K562 (cell line): ENCODE data around the gene BORCS8. TPM values are rescaled to one million over a fixed set of nuclear protein-coding genes. Genes with fewer than 3 reads are reported as not detected.

Source experiments
- ATAC-seq: fragments of 200-7000 bp; cut with Tn5 transposase; 3 replicates; pipeline ENCODE4 v1.9.1; 2020; ENCODE audit warnings: moderate library complexity
- BruUV-seq: library from RNA; stranded (reverse); fragments of 400-500 nt; replicated peaks from 2 replicates; lab custom pipeline; 2021; lab: Mats Ljungman, UMichigan
- CTCF ChIA-PET: fragments of 300-600 bp; formaldehyde crosslinking; extraction: SDS; loops from one replicate; lab custom pipeline; 2021; ENCODE audit warnings: low intra/inter-chr PET ratio; lab: Yijun Ruan, JAX
- POLR2A ChIA-PET: fragments of 300-600, 350-650 bp; sonication (Branson Sonifier 250); formaldehyde crosslinking; extraction: SDS; loops from one replicate; lab custom pipeline; 2021; ENCODE audit warnings: antibody characterized with exemption, inconsistent platforms; lab: Yijun Ruan, JAX
- DNase-seq, 4 experiments: peaks; one replicate each; pipeline versions ENCODE4 v3.0.0 to v3.0.0-alpha.2; 2011 to 2018; ENCODE audit warnings: low spot score in 3 of 4, mixed read lengths in 3 of 4; ENCODE audit errors: extremely low read depth in 1 of 4
- FAIRE-seq: peaks from 2 replicates; lab custom pipeline; 2011; peaks lifted over from hg19 to GRCh38; lab: Jason Lieb, UNC
- H2AFZ ChIP-seq: 2 replicates; pipeline ENCODE4 v1.6.0; 2011; ENCODE audit warnings: low read depth, low read length, control low read depth, inconsistent platforms
- H3K27ac ChIP-seq: fragments of 200-600 bp; 3 replicates; pipeline ENCODE4 v1.8.0; 2011; ENCODE audit warnings: low read depth, mild to moderate bottlenecking, control low read depth, inconsistent platforms, low read length, moderate library complexity, mixed read lengths; ENCODE audit errors: extremely low read depth
- H3K27me3 ChIP-seq, 2 experiments: fragments of 300-600 bp in 1 of 2; 2 replicates in 1 of 2; 3 replicates in 1 of 2; pipeline versions ENCODE4 v1.6.0 to v1.8.0; 2011; ENCODE audit warnings: inconsistent platforms in 2 of 2, low read length in 2 of 2, mild to moderate bottlenecking in 1 of 2, mixed read lengths in 1 of 2, moderate library complexity in 1 of 2; ENCODE audit not compliant: control insufficient read depth in 2 of 2, insufficient read depth in 2 of 2
- H3K36me3 ChIP-seq: fragments of 300-600 bp; 3 replicates; pipeline ENCODE4 v1.8.0; 2011; ENCODE audit warnings: mild to moderate bottlenecking, low read length, inconsistent platforms; ENCODE audit not compliant: control insufficient read depth, insufficient read depth
- H3K4me1 ChIP-seq, 2 experiments: fragments of 200-600 bp in 1 of 2; replicated peaks in 1 of 2; 2 replicates in 1 of 2; 3 replicates in 1 of 2; pipeline versions ENCODE4 v1.5.1 to v1.8.0; 2011; ENCODE audit warnings: inconsistent platforms in 2 of 2, low read length in 2 of 2, mild to moderate bottlenecking in 1 of 2, mixed read lengths in 1 of 2, moderate library complexity in 1 of 2; ENCODE audit not compliant: control insufficient read depth in 2 of 2, insufficient read depth in 2 of 2
- H3K4me2 ChIP-seq: 2 replicates; pipeline ENCODE4 v1.6.1; 2011; ENCODE audit warnings: low read length, control low read depth, inconsistent platforms, mixed read lengths; ENCODE audit not compliant: insufficient read depth
- H3K4me3 ChIP-seq: fragments of 200-600 bp; sonication (generic), shearing (Covaris generic); 2 replicates; pipeline ENCODE4 v1.5.1; 2016; ENCODE audit warnings: control low read depth, inconsistent platforms
- H3K79me2 ChIP-seq: fragments of 200-600 bp; 3 replicates; pipeline ENCODE4 v1.8.0; 2011; ENCODE audit warnings: low read length, inconsistent platforms; ENCODE audit not compliant: control insufficient read depth, insufficient read depth
- H3K9ac ChIP-seq, 2 experiments: 2 replicates each; pipeline versions ENCODE4 v1.6.0 to v1.6.1; 2011; ENCODE audit warnings: low read depth in 2 of 2, low read length in 2 of 2, control low read depth in 1 of 2, inconsistent platforms in 1 of 2, mild to moderate bottlenecking in 1 of 2, mixed read lengths in 1 of 2; ENCODE audit not compliant: insufficient read depth in 1 of 2
- H3K9me1 ChIP-seq: one replicate; pipeline ENCODE4 v1.6.0; 2011; ENCODE audit warnings: inconsistent platforms, mild to moderate bottlenecking, low read length, moderate library complexity; ENCODE audit not compliant: control insufficient read depth, insufficient read depth
- H3K9me3 ChIP-seq: replicated peaks from 2 replicates; pipeline ENCODE4 v1.5.1; 2011; ENCODE audit warnings: low read depth, low read length, inconsistent platforms; ENCODE audit not compliant: control insufficient read depth, insufficient read depth
- H4K20me1 ChIP-seq: replicated peaks from 2 replicates; pipeline ENCODE4 v1.6.1; 2011; ENCODE audit warnings: low read length, inconsistent platforms, mixed read lengths; ENCODE audit not compliant: control insufficient read depth, insufficient read depth
- CXXC5 ChIP-seq: fragments of 250-450 bp; sonication (Bioruptor Pico); IDR thresholded peaks from 2 replicates; pipeline ENCODE4 v1.8.0; 2022; ENCODE audit warnings: inconsistent platforms, mild to moderate bottlenecking, moderate library complexity
- E2F8 ChIP-seq: fragments of 450-650 bp; IDR thresholded peaks from 2 replicates; pipeline ENCODE4 v1.7.1; 2018; ENCODE audit warnings: mild to moderate bottlenecking, low read depth; ENCODE audit not compliant: partially characterized antibody
- HSF4 ChIP-seq: fragments of 250-450 bp; sonication (Bioruptor Pico); IDR thresholded peaks from 2 replicates; pipeline ENCODE4 v2.1.2; 2022; ENCODE audit warnings: mild to moderate bottlenecking, moderate library complexity, borderline replicate concordance
- TAF1 ChIP-seq: IDR thresholded peaks from 2 replicates; pipeline ENCODE4 v1.6.1; 2011; ENCODE audit warnings: mild to moderate bottlenecking, low read length, moderate library complexity; ENCODE audit not compliant: insufficient read depth, control insufficient read depth, severe bottlenecking; ENCODE audit errors: extremely low read depth
- TRIM24 ChIP-seq, 2 experiments: fragments of 450-650 bp; IDR thresholded peaks; 2 replicates each; pipeline ENCODE4 v1.6.1; 2016
- ZNF512 ChIP-seq: IDR thresholded peaks from 2 replicates; pipeline ENCODE4 v1.6.1; 2016; ENCODE audit warnings: missing genetic modification characterization, missing compliant biosample characterization
- ZNF592 ChIP-seq: fragments of 450-650 bp; IDR thresholded peaks from 2 replicates; pipeline ENCODE4 v1.6.1; 2017; ENCODE audit warnings: antibody characterized with exemption, mild to moderate bottlenecking
- WGBS: fragments of 100-300 bp; shearing (Covaris generic); methylation state at CpG from one replicate; pipeline ENCODE4 v1.1.6; 2016; ENCODE audit warnings: low coverage, mixed read lengths; ENCODE audit not compliant: insufficient coverage; ENCODE audit errors: missing lambda C conversion rate; 5-methylcytosine and 5-hydroxymethylcytosine counted together
- in situ Hi-C: fragments of 300-500 bp; cut with MboI; formaldehyde crosslinking; loops from 4 replicates; pipeline ENCODE4 v1.15.0; 2018; ENCODE audit warnings: inconsistent platforms, mixed read lengths
- intact Hi-C: fragments of 100-400 bp; cut with micrococcal nuclease; formaldehyde crosslinking; loops from 2 replicates; pipeline ENCODE4 v1.14.2; 2022
- polyA plus RNA-seq, 8 experiments: library from polyadenylated mRNA; depleted of rRNA in 4 of 8; stranded (reverse) in 5 of 8; unstranded in 3 of 8; fragments of >200 nt; fragmentation: Nextera tagmentation in 2 of 8; fragmentation: Illumina TruSeq in 1 of 8; extraction: Ambion mirVana in 2 of 8; extraction: Trizol in 1 of 8; gene quantifications; 2 replicates each; pipeline versions ENCODE4 v1.2.1 to v1.2.3, GENCODE V29; 2011 to 2014; ENCODE audit warnings: inconsistent platforms in 1 of 8, missing spikeins in 1 of 8
- total RNA-seq, 7 experiments: library from RNA; depleted of rRNA in 6 of 7; stranded (reverse); fragments of >200 nt in 6 of 7; fragmentation: Illumina TruSeq in 2 of 7; extraction: Trizol in 2 of 7; gene quantifications; 2 replicates each; pipeline versions ENCODE4 v1.2.1 to v1.2.3, GENCODE V29; 2011 to 2021; ENCODE audit warnings: low replicate concordance in 1 of 7

Gene BORCS8
- total and polyA plus RNA-seq, 9 of the 15 experiments (the other 6 are each of a cell fraction or from before 2014, with no cell fraction given), result 4.6 to 33.6 (median 16.3) TPM

- Histone ChIP-seq H3K36me3 (no peaks in the 10 kb centered on the region), H3K4me2 (no peak overlapping the region), H3K4me1 (peaks cover 3 to 29% of the 10 kb centered on the region in 2 experiments; a peak in 4 of 5 replicates), H4K20me1 (no peaks in the 10 kb centered on the region), H3K9me3 (no peaks in the 10 kb centered on the region), H2AFZ (no peak overlapping the region), H3K79me2 (no peaks in the 10 kb centered on the region), H3K27ac (no peak overlapping the region), H3K9me1 (no peaks in the 10 kb centered on the region), H3K4me3 (no peak overlapping the region), H3K27me3 (peaks cover 10 to 41% of the 10 kb centered on the region in 2 experiments; a peak in 3 of 5 replicates), H3K9ac (no peak overlapping the region)
- DNase-seq (no peak), ATAC-seq (no peak), FAIRE-seq (no peak)
- no TSS peak for BruUV-seq
- in situ Hi-C loops, result no loop called here
- POLR2A ChIA-PET, result no interaction called here
- 45% methylated on average over 5 of the region's 5 CpGs for WGBS
- intact Hi-C loops, result no loop called here
- CTCF ChIA-PET, result no interaction called here
- TF ChIP-seq ZNF512 (tag) (no peak), TAF1 (no peak), TRIM24 (IDR thresholded peaks at IDR 0.05) (no peak), E2F8 (no peak), ZNF592 (no peak), CXXC5 (CRISPR knock-in tag) (no peak), HSF4 (no peak)
These were observed 31.1 kb upstream of the BORCS8 start for GRCh38 chr19:19223060-19223459.
